Endodermal cell (in vitro differentiated cells): ENCODE data around the gene DSCAML1. TPM values are rescaled to one million over a fixed set of nuclear protein-coding genes. Genes with fewer than 3 reads are reported as not detected.
A peak's percentile ranks its signal among the peaks of the same experiment; 100 is the strongest.

Experiments
- DNase-seq: peaks from one replicate; pipeline ENCODE4 v3.0.0-alpha.2; 2017
- H3K27ac ChIP-seq: 2 replicates; pipeline ENCODE4 v1.5.1; 2013; ENCODE audit warnings: mild to moderate bottlenecking, low read depth, low read length, moderate library complexity
- H3K27me3 ChIP-seq: 2 replicates; pipeline ENCODE4 v1.6.1; 2013; ENCODE audit warnings: mild to moderate bottlenecking, low read length, moderate library complexity; ENCODE audit not compliant: insufficient read depth, control insufficient read depth, poor library complexity, severe bottlenecking
- H3K36me3 ChIP-seq: 2 replicates; pipeline ENCODE4 v1.7.0; 2013; ENCODE audit warnings: mild to moderate bottlenecking, low read length, moderate library complexity; ENCODE audit not compliant: control insufficient read depth, insufficient read depth
- H3K4me1 ChIP-seq: one replicate; pipeline ENCODE4 v1.7.0; 2013; ENCODE audit warnings: low read length; ENCODE audit not compliant: control insufficient read depth, insufficient read depth
- H3K4me3 ChIP-seq: 2 replicates; pipeline ENCODE4 v1.5.1; 2013; ENCODE audit warnings: mild to moderate bottlenecking, low read length, moderate library complexity
- H3K9ac ChIP-seq: 2 replicates; pipeline ENCODE4 v1.6.1; 2013; ENCODE audit warnings: mild to moderate bottlenecking, low read length, moderate library complexity; ENCODE audit not compliant: poor library complexity, severe bottlenecking; ENCODE audit errors: extremely low read depth
- H3K9me3 ChIP-seq: 2 replicates; pipeline ENCODE4 v1.6.1; 2013; ENCODE audit warnings: mild to moderate bottlenecking, low read length, moderate library complexity; ENCODE audit not compliant: control insufficient read depth
- H3K27ac Mint-ChIP-seq: 2 replicates; pipeline ENCODE4 v1.8.0; 2020; ENCODE audit warnings: mixed read lengths
- H3K27me3 Mint-ChIP-seq: 2 replicates; pipeline ENCODE4 v1.8.0; 2021; ENCODE audit warnings: mild to moderate bottlenecking, mixed read lengths; ENCODE audit not compliant: insufficient read depth
- H3K36me3 Mint-ChIP-seq: 2 replicates; pipeline ENCODE4 v1.8.0; 2020; ENCODE audit warnings: low read depth, mixed read lengths
- H3K4me1 Mint-ChIP-seq: 2 replicates; pipeline ENCODE4 v1.8.0; 2020; ENCODE audit warnings: mixed read lengths
- H3K4me3 Mint-ChIP-seq: 2 replicates; pipeline ENCODE4 v1.8.0; 2020; ENCODE audit warnings: mild to moderate bottlenecking, moderate library complexity, mixed read lengths
- H3K9me3 Mint-ChIP-seq: 2 replicates; pipeline ENCODE4 v1.8.0; 2020; ENCODE audit warnings: mild to moderate bottlenecking, mixed read lengths
- WGBS, 2 experiments: methylation state at CpG; one replicate each; pipeline versions ENCODE4 v1.1.5 to v1.1.7; 2013; ENCODE audit warnings: missing lambda C conversion rate in 2 of 2, mixed read lengths in 1 of 2; ENCODE audit not compliant: insufficient coverage in 1 of 2, insufficient read length in 1 of 2; 5-methylcytosine and 5-hydroxymethylcytosine counted together
- total RNA-seq, 2 donors: library from RNA; stranded (reverse); fragmentation: NEBNext Ultra II Directional in 1 of 2; extraction: Animal tissue kit (Norgen Biotek cat#: 25700) in 1 of 2; gene quantifications; 2 replicates in 1 of 2; 3 replicates in 1 of 2; pipeline ENCODE4 v1.2.1, GENCODE V29; 2021
- TF ChIP-seq, protein P1 (sequence below): fragments of 200-600 bp; sonication (generic); conservative IDR thresholded peaks from 2 replicates; pipeline ENCODE4 v1.5.0; 2021; ENCODE audit warnings: antibody characterized with exemption, mild to moderate bottlenecking

Gene DSCAML1
- total RNA-seq, 2 donors from 2014 or later = 5.6 to 10.9 TPM

DNA sequence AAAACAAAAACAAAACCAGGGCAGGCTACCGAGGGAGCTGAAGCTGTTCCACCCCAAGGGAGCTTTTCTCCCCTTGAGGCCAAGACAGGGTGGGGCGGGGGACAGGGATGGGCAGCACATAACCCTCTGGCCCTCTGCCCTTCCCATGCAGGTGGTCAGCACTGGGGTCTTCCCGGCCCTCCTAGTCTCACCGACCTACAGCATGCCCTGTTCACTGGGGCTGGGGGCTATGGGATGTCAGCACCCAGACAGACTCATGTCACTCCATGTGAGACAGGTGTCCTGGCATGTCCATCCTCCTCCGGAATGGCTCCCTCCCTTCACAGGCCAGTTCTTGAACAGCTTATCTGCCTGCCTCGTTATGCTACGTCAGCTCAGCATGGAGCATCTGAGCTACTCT lies 51.7 kb downstream of the DSCAML1 start:
- peaks cover 22% of the 10 kb centered on the region for H3K9me3 Mint-ChIP-seq
- peaks cover 12% of the 10 kb centered on the region for H3K36me3 Mint-ChIP-seq

DNA sequence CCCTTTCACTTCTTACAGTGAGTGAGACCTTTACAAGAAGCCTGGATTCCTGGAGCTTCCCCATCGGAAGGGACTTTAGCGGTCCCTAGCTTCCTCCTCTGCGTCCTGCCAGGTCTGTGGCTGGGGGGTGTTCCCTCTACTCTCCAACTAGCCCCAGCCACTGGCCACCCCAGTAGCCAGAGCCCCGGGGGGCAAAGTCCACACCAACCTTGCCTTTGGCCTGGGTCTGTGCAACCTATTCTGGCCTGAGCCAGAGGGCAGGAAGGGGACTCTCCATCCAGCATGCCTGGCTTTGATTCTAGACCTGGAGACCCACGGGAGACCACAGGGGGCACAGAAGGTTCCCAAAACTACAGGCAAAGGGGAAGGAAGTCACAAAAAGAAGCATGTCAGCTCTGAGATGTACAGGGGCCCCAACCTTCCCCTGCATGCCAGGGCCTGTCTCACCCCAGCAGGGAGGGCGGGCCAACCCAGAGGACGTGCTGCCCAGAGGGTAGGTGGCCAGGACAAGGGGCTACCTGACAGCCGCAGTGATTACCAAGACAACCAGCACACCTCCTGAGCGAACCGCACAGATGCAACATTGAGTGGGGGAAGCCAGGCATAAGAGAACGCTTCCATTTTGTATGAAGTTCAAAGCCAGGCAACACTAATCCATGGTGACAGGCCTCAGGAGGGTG lies 52.4 kb downstream of the DSCAML1 start:
- peaks cover 12% of the 10 kb centered on the region for H3K36me3 Mint-ChIP-seq
- H3K27me3 ChIP-seq = no peaks in the 10 kb centered on the region
- H3K36me3 ChIP-seq = no peaks in the 10 kb centered on the region
- H3K4me3 Mint-ChIP-seq = no peak overlapping the region
- DNase-seq = no peak
- H3K9ac ChIP-seq = no peak overlapping the region
- H3K9me3 Mint-ChIP-seq = peaks cover 22% of the 10 kb centered on the region
- no peak overlapping the region for H3K27ac Mint-ChIP-seq
- peaks cover 5% of the 10 kb centered on the region for H3K4me1 ChIP-seq
- 61 to 86% methylated on average over 3 to 11 of the region's 11 CpGs for WGBS, 2 experiments
- peaks cover 14% of the 10 kb centered on the region for H3K4me1 Mint-ChIP-seq
- H3K4me3 ChIP-seq = no peak overlapping the region
- peaks cover 26% of the 10 kb centered on the region for H3K27me3 Mint-ChIP-seq
- TF ChIP-seq, protein P1, sequence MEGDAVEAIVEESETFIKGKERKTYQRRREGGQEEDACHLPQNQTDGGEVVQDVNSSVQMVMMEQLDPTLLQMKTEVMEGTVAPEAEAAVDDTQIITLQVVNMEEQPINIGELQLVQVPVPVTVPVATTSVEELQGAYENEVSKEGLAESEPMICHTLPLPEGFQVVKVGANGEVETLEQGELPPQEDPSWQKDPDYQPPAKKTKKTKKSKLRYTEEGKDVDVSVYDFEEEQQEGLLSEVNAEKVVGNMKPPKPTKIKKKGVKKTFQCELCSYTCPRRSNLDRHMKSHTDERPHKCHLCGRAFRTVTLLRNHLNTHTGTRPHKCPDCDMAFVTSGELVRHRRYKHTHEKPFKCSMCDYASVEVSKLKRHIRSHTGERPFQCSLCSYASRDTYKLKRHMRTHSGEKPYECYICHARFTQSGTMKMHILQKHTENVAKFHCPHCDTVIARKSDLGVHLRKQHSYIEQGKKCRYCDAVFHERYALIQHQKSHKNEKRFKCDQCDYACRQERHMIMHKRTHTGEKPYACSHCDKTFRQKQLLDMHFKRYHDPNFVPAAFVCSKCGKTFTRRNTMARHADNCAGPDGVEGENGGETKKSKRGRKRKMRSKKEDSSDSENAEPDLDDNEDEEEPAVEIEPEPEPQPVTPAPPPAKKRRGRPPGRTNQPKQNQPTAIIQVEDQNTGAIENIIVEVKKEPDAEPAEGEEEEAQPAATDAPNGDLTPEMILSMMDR = no peak
- H3K9me3 ChIP-seq = peaks cover 19% of the 10 kb centered on the region
- no peak overlapping the region for H3K27ac ChIP-seq

More for the DNA sequence above, 51.7 kb downstream of the DSCAML1 start:
- TF ChIP-seq, protein P1 = no peak
- H3K36me3 ChIP-seq = no peaks in the 10 kb centered on the region
- WGBS, 2 experiments = 93 to 95% methylated on average over 5 to 7 of the region's 7 CpGs
- Mint-ChIP-seq H3K27me3 (peaks cover 23% of the 10 kb centered on the region), H3K27ac (no peak overlapping the region), H3K4me3 (no peak overlapping the region), H3K4me1 (peaks cover 14% of the 10 kb centered on the region)
- DNase-seq = no peak
- peaks cover 19% of the 10 kb centered on the region for H3K9me3 ChIP-seq
- H3K27ac ChIP-seq = no peak overlapping the region
- no peak overlapping the region for H3K4me3 ChIP-seq
- peaks cover 2% of the 10 kb centered on the region for H3K4me1 ChIP-seq
- no peaks in the 10 kb centered on the region for H3K27me3 ChIP-seq
- H3K9ac ChIP-seq = no peak overlapping the region

DNA sequence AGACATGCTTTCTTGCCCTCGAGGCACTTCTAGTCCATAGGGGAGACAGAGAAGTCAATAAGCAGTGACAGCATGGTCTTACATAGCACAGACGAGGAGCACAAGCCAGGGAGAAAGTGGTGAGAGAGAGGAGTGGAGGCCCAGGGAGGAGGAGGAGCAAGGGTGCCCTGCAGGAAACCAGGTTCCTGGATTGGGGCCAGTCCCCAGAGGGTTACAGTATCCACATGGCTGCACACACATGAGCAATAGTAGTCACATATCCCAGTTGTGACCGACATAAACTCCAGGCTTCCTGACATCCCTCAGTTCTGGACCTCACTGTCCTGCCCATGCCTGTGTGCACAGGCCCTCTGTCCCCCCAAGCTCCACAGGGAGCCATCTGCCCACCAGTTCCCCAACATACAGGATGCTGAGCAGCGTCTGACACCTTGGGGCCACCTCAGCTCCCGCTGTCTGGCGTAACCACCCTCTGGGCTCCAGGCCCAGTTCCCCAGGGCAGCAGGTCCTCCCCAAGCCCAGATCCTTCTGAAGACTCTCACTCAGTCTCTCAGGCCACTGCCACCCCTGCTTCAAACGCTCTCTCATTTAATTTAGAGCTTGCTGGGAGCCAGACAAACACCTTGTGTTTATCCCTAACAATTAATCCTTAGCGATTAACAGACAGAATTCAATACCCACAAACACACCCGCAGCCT lies 53.7 kb downstream of the DSCAML1 start:
- TF ChIP-seq, protein P1 = no peak
- DNase-seq = no peak
- Histone ChIP-seq H3K27ac (no peak overlapping the region), H3K36me3 (no peaks in the 10 kb centered on the region), H3K4me3 (peak overlapping the region; percentile 32), H3K27me3 (no peaks in the 10 kb centered on the region), H3K4me1 (peaks cover 7% of the 10 kb centered on the region), H3K9me3 (peaks cover 19% of the 10 kb centered on the region), H3K9ac (no peak overlapping the region)
- Mint-ChIP-seq H3K27ac (peak overlapping the region; percentile 19), H3K4me1 (peaks cover 13% of the 10 kb centered on the region), H3K9me3 (peaks cover 22% of the 10 kb centered on the region), H3K36me3 (peaks cover 12% of the 10 kb centered on the region), H3K4me3 (no peak overlapping the region), H3K27me3 (peaks cover 30% of the 10 kb centered on the region)
- 92 to 95% methylated on average over 9 of the region's 9 CpGs for WGBS, 2 experiments
